SJSA1 (cell line): ENCODE measurements around the gene SMG9. TPM values are rescaled to one million over a fixed set of nuclear protein-coding genes. Genes with fewer than 3 reads are reported as not detected.

Experiments
- DNase-seq, 2 experiments: peaks; one replicate each; pipeline ENCODE4 v3.0.0-alpha.2; 2015 to 2020; ENCODE audit warnings: low spot score in 2 of 2, low read depth in 1 of 2
- H3K27ac ChIP-seq: fragments of 250-450 bp; sonication (Bioruptor Pico); 2 replicates; pipeline ENCODE4 v1.5.1; 2020; ENCODE audit warnings: mild to moderate bottlenecking, moderate library complexity
- H3K27me3 ChIP-seq: fragments of 250-450 bp; sonication (Bioruptor Pico); replicated peaks from 2 replicates; pipeline ENCODE4 v1.5.1; 2020; ENCODE audit warnings: mild to moderate bottlenecking, moderate library complexity
- H3K36me3 ChIP-seq: fragments of 250-450 bp; sonication (Bioruptor Pico); 2 replicates; pipeline ENCODE4 v1.5.1; 2020; ENCODE audit warnings: mild to moderate bottlenecking
- H3K4me1 ChIP-seq: fragments of 250-450 bp; sonication (Bioruptor Pico); replicated peaks from 2 replicates; pipeline ENCODE4 v1.6.1; 2021; ENCODE audit warnings: mild to moderate bottlenecking
- H3K4me3 ChIP-seq: fragments of 250-450 bp; sonication (Bioruptor Pico); 2 replicates; pipeline ENCODE4 v1.5.1; 2020; ENCODE audit warnings: mild to moderate bottlenecking
- H3K9me3 ChIP-seq: fragments of 250-450 bp; sonication (Bioruptor Pico); replicated peaks from 2 replicates; pipeline ENCODE4 v1.5.1; 2020; ENCODE audit warnings: mild to moderate bottlenecking
- total RNA-seq: library from RNA; depleted of rRNA; stranded (reverse); fragments of >200 nt; shearing (Covaris generic); gene quantifications from 2 replicates; pipeline ENCODE4 v1.2.3, GENCODE V29; 2014

The SMG9 gene
- total RNA-seq, 1 experiment from 2014 or later, result 29.9 TPM

DNA sequence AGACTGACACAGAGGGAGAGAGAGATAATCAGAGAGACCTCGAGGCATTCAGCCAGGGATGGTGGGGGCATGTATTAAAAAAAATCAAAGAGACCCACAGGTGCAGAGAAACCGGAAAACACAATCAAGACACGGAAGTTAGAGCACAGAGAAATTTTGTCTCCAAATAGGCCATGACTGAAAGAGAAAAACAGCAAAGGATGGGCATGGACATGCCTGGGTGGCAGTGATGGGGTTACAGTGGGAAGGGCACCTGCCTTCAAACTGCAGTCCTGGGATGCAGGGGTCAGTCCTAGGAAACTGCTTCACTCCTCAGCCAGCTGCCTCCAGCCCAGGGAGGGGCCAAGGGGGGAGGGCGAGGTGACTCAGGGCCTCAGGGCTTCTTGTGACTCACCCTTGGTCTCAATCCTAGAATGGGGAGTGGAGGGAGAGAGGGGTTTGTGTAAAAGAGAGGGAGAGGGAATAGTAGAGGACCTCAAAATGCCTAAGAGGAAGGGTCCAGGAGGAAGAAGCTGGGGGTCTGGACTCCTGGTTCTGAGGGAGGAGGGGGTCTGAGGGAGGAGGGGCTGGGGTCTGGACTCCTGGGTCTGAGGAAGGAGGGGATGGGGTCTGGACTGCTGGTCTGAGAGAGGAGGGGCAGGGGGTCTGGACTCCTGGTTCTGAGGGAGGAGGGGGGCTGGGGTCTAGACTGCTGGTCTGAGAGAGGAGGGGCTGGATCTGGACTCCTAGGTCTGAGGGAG, 29.6 kb upstream of the SMG9 start:
- H3K27ac ChIP-seq, result peak overlapping the region; percentile 19; the same call in 1 of the 2 replicates
- H3K4me1 ChIP-seq, result peaks cover 36% of the 10 kb centered on the region
- no peak overlapping the region for H3K4me3 ChIP-seq
- H3K36me3 ChIP-seq, result no peaks in the 10 kb centered on the region
- peak; percentile 73 to 88 for DNase-seq
- H3K9me3 ChIP-seq, result no peaks in the 10 kb centered on the region; the same call in 1 of the 2 replicates
- no peaks in the 10 kb centered on the region; the same call in 1 of the 2 replicates for H3K27me3 ChIP-seq

GRCh38 chr19:43783636-43784035, 28.9 kb upstream of the SMG9 start:
- Histone ChIP-seq H3K4me1 (peaks cover 44% of the 10 kb centered on the region), H3K9me3 (no peaks in the 10 kb centered on the region; the same call in 1 of the 2 replicates), H3K27me3 (no peaks in the 10 kb centered on the region), H3K36me3 (no peaks in the 10 kb centered on the region), H3K4me3 (no peak overlapping the region), H3K27ac (no peak overlapping the region)
- no peak for DNase-seq

- DNase-seq, result no peak
- Histone ChIP-seq H3K27ac (no peak overlapping the region), H3K36me3 (no peaks in the 10 kb centered on the region), H3K4me1 (peaks cover 52% of the 10 kb centered on the region), H3K9me3 (no peaks in the 10 kb centered on the region; the same call in 1 of the 2 replicates), H3K27me3 (no peaks in the 10 kb centered on the region), H3K4me3 (no peak overlapping the region)
These were observed 28.0 kb upstream of the SMG9 start for GRCh38 chr19:43782689-43783231.

DNA sequence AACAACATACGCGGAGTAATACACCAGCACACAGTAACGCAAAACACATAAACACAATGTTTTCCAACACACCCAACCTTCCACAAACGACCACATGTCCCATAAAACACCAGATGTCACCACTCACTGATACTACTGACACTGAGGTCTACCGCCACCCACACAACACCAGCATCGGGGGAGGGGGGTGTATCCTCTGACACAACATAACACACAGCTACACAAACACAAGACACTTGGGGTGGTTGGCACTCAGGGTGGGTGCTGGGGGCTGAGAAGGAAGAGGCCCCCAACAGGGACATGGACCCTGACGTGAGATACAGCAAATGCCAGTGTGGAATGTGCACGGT, 27.5 kb upstream of the SMG9 start:
- no peak overlapping the region for H3K4me3 ChIP-seq
- no peaks in the 10 kb centered on the region; the same call in 1 of the 2 replicates for H3K9me3 ChIP-seq
- H3K4me1 ChIP-seq, result peaks cover 57% of the 10 kb centered on the region
- H3K27ac ChIP-seq, result no peak overlapping the region
- H3K36me3 ChIP-seq, result no peaks in the 10 kb centered on the region
- no peak for DNase-seq
- H3K27me3 ChIP-seq, result no peaks in the 10 kb centered on the region

- DNase-seq, result no peak
- H3K27ac ChIP-seq, result 0 out of 2 replicates have a peak overlapping the region, but pooled peaks have one; percentile 51
- no peaks in the 10 kb centered on the region for H3K27me3 ChIP-seq
- H3K4me1 ChIP-seq, result peaks cover 62% of the 10 kb centered on the region
- H3K4me3 ChIP-seq, result no peak overlapping the region
- no peaks in the 10 kb centered on the region; the same call in 1 of the 2 replicates for H3K9me3 ChIP-seq
- H3K36me3 ChIP-seq, result no peaks in the 10 kb centered on the region
These were observed 27.0 kb upstream of the SMG9 start for GRCh38 chr19:43781630-43782310.

DNA sequence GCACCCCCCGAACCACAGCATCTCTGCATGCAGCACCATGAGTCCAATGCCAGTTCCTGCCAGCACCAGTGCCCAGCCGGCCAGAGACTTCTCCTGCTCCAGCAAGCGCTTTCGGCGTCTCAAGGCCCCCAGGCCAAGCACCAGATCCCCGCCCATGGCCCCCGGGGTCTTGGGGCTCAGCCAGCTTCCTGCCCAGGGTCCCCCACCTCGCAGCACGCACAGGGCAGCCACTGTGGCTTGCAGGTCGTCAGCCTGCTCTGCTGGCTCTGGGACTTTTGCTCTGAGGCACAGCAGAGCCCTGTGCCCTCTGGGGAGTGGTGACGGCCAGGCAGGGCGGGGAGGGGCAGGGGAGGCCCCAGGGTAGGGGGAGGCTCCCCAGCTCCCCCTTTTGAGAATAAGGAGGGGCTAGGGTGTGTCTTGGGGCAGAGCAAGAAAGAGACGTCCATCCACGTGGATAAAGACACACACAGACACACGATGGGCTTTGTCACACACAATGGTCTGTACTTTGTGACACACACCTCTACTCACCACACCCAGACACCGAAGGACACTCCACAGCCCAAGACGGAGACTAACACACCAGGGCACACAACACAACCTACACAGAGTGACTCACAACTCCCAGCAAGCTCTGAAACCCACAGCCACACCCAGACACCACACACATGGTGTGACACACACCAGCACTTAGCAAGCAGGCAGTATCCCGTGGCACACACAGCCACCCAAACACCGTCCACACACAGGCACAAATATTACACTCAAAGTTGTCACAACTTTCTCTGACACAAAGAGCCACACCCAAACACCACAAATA, 26.2 kb upstream of the SMG9 start, which contains the start of gene KCNN4:
Gene KCNN4, minus strand, starts transcription at position 268 of the 820 bp plus-strand sequence. Its CDS starts 112 bp downstream, at position 156.
- Histone ChIP-seq H3K27ac (peak within 1 kb of the TSS; percentile 51), H3K27me3 (no peaks in the 10 kb centered on the region), H3K4me1 (peaks cover 62% of the 10 kb centered on the region), H3K36me3 (no peaks in the 10 kb centered on the region), H3K9me3 (no peaks in the 10 kb centered on the region; the same call in 1 of the 2 replicates), H3K4me3 (peak within 1 kb of the TSS; percentile 28)
- peak; percentile 39 to 67 for DNase-seq

DNA sequence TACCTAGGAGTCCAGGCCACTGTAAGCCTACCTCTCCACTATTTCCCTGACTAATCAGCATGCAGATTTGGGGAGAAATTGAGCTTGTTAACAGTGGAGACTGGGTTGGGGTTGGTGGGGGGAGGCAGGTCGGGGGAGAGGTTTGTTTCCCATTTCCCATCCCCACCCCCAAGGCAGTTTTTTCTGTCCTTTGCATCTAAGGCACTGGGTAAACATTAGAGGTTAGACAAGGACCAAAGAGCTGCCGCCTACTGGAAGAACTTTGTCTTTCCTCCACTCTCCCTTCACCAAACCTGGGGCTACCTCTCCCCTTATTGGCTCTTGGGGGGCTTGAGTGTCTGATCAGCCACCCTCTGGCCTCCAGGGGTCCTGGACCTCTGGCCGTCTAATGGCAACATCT, 25.1 kb upstream of the SMG9 start:
- Histone ChIP-seq H3K4me1 (peaks cover 55% of the 10 kb centered on the region), H3K36me3 (no peaks in the 10 kb centered on the region), H3K9me3 (no peaks in the 10 kb centered on the region; the same call in 1 of the 2 replicates), H3K4me3 (no peak overlapping the region), H3K27ac (no peak overlapping the region), H3K27me3 (no peaks in the 10 kb centered on the region)
- DNase-seq, result no peak

GRCh38 chr19:43779147-43779819, 24.5 kb upstream of the SMG9 start:
- Histone ChIP-seq H3K27me3 (no peaks in the 10 kb centered on the region), H3K27ac (no peak overlapping the region), H3K36me3 (no peaks in the 10 kb centered on the region), H3K4me1 (peaks cover 50% of the 10 kb centered on the region), H3K9me3 (no peaks in the 10 kb centered on the region; the same call in 1 of the 2 replicates), H3K4me3 (no peak overlapping the region)
- no peak for DNase-seq

DNA sequence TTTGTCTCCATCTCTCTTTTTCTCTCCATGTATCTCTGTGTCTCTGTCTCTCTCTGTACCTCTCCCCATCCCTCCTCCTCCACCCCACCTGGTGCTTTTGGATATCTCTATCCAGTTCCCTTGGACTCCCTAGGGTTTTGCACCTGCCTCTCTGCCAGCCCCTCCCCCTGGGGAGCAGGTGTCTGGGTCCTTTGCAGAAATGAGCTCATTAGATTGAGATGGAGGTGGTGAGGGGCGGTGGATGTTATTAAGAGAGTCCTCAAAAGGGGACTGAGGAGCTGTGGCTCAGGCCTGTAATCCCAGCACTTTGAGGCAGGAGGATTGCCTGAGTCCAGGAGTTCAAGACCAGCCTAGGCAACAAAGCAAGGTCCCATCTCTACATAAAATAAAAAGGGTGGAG, 23.9 kb upstream of the SMG9 start:
- H3K27me3 ChIP-seq, result no peaks in the 10 kb centered on the region
- peak overlapping the region; percentile 70; the same call in 1 of the 2 replicates for H3K27ac ChIP-seq
- no peaks in the 10 kb centered on the region; the same call in 1 of the 2 replicates for H3K9me3 ChIP-seq
- DNase-seq, result no peak
- H3K4me3 ChIP-seq, result no peak overlapping the region
- H3K4me1 ChIP-seq, result peaks cover 44% of the 10 kb centered on the region
- 0 out of 2 replicates have a peak, but pooled peaks cover under 1% of the 10 kb centered on the region for H3K36me3 ChIP-seq

- Histone ChIP-seq H3K4me3 (no peak overlapping the region), H3K27me3 (no peaks in the 10 kb centered on the region), H3K27ac (peak overlapping the region; percentile 70), H3K4me1 (peaks cover 43% of the 10 kb centered on the region), H3K36me3 (0 out of 2 replicates have a peak, but pooled peaks cover 3% of the 10 kb centered on the region), H3K9me3 (no peaks in the 10 kb centered on the region; the same call in 1 of the 2 replicates)
- peak in 1 of 2 experiments; percentile 77 for DNase-seq
These were observed 22.5 kb upstream of the SMG9 start for GRCh38 chr19:43777163-43777695.

- no peak overlapping the region for H3K27ac ChIP-seq
These were observed 21.5 kb upstream of the SMG9 start for GRCh38 chr19:43776286-43776685.

GRCh38 chr19:43775299-43775890, 20.6 kb upstream of the SMG9 start:
- no peaks in the 10 kb centered on the region for H3K9me3 ChIP-seq
- peaks cover 34% of the 10 kb centered on the region for H3K4me1 ChIP-seq
- no peak for DNase-seq
- no peak overlapping the region for H3K27ac ChIP-seq
- H3K4me3 ChIP-seq, result no peak overlapping the region
- peaks cover 6% of the 10 kb centered on the region; the same call in 1 of the 2 replicates for H3K36me3 ChIP-seq
- H3K27me3 ChIP-seq, result no peaks in the 10 kb centered on the region

More at GRCh38 chr19:43776286-43776685, 21.5 kb upstream of the SMG9 start:
- Histone ChIP-seq H3K9me3 (no peaks in the 10 kb centered on the region), H3K36me3 (peaks cover 4% of the 10 kb centered on the region; the same call in 1 of the 2 replicates), H3K27me3 (no peaks in the 10 kb centered on the region), H3K4me1 (peaks cover 42% of the 10 kb centered on the region), H3K4me3 (no peak overlapping the region)
- no peak for DNase-seq
